Liver (tissue), 9 donors: ENCODE data around the gene MAT2B. TPM values are rescaled to one million over a fixed set of nuclear protein-coding genes. Genes with fewer than 3 reads are reported as not detected.

Experiments used
- DNase-seq: peaks from one replicate; pipeline ENCODE4 v3.0.0-alpha.2; 2017; ENCODE audit warnings: low spot score
- H3K27ac ChIP-seq, 2 donors: one replicate each; pipeline ENCODE4 v1.7.0; 2013; ENCODE audit warnings: inconsistent platforms in 2 of 2, low read length in 2 of 2, control low read depth in 1 of 2, low read depth in 1 of 2, mild to moderate bottlenecking in 1 of 2
- H3K27me3 ChIP-seq, 4 donors: one replicate each; pipeline versions ENCODE4 v1.6.1 to v1.7.0; 2013; ENCODE audit warnings: low read length in 3 of 4, inconsistent platforms in 1 of 4, mild to moderate bottlenecking in 1 of 4, moderate library complexity in 1 of 4; ENCODE audit not compliant: control insufficient read depth in 4 of 4, insufficient read depth in 4 of 4
- H3K36me3 ChIP-seq, 4 donors: one replicate each; pipeline versions ENCODE4 v1.6.1 to v1.7.0; 2013; ENCODE audit warnings: low read length in 3 of 4, mild to moderate bottlenecking in 3 of 4, low read depth in 1 of 4, moderate library complexity in 1 of 4; ENCODE audit not compliant: control insufficient read depth in 4 of 4, insufficient read depth in 3 of 4
- H3K4me1 ChIP-seq, 4 donors: one replicate each; pipeline versions ENCODE4 v1.6.1 to v1.7.0; 2013; ENCODE audit warnings: low read length in 3 of 4, mild to moderate bottlenecking in 3 of 4, moderate library complexity in 1 of 4; ENCODE audit not compliant: control insufficient read depth in 4 of 4, insufficient read depth in 4 of 4
- H3K4me3 ChIP-seq, 3 donors: one replicate each; pipeline versions ENCODE4 v1.6.1 to v1.7.0; 2013; ENCODE audit warnings: low read length in 3 of 3, control low read depth in 1 of 3, low read depth in 1 of 3, mild to moderate bottlenecking in 1 of 3
- H3K9ac ChIP-seq, 2 donors: one replicate each; pipeline ENCODE4 v1.7.0; 2013; ENCODE audit warnings: low read length in 2 of 2, mild to moderate bottlenecking in 2 of 2, moderate library complexity in 2 of 2, control low read depth in 1 of 2, low read depth in 1 of 2
- H3K9me3 ChIP-seq, 4 donors: one replicate each; pipeline versions ENCODE4 v1.6.1 to v1.7.0; 2013; ENCODE audit warnings: low read length in 3 of 4; ENCODE audit not compliant: control insufficient read depth in 4 of 4
- EGR1 ChIP-seq, 2 donors: IDR thresholded peaks; 2 replicates each; pipeline ENCODE4 v1.6.1; 2016 to 2018; ENCODE audit warnings: antibody characterized with exemption in 2 of 2, low read depth in 2 of 2
- FOXA1 ChIP-seq: IDR thresholded peaks from 2 replicates; pipeline ENCODE4 v1.6.1; 2016; ENCODE audit warnings: antibody characterized with exemption
- FOXA2 ChIP-seq: IDR thresholded peaks from 2 replicates; pipeline ENCODE4 v1.6.1; 2016; ENCODE audit warnings: antibody characterized with exemption
- GABPA ChIP-seq, 2 donors: IDR thresholded peaks in 1 of 2; conservative IDR thresholded peaks in 1 of 2; 2 replicates each; pipeline ENCODE4 v1.6.1; 2016; ENCODE audit warnings: antibody characterized with exemption in 2 of 2, mild to moderate bottlenecking in 1 of 2, moderate library complexity in 1 of 2
- HNF4A ChIP-seq, 2 donors: conservative IDR thresholded peaks; 2 replicates each; pipeline ENCODE4 v1.6.1; 2016; ENCODE audit warnings: antibody characterized with exemption in 2 of 2, mild to moderate bottlenecking in 2 of 2
- HNF4G ChIP-seq: IDR thresholded peaks from 2 replicates; pipeline ENCODE4 v1.6.1; 2016; ENCODE audit warnings: antibody characterized with exemption
- JUND ChIP-seq, 2 donors: IDR thresholded peaks; 2 replicates each; pipeline ENCODE4 v1.6.1; 2016; ENCODE audit warnings: antibody characterized with exemption in 2 of 2
- NR2F2 ChIP-seq: IDR thresholded peaks from 2 replicates; pipeline ENCODE4 v1.6.1; 2016; ENCODE audit warnings: antibody characterized with exemption
- RAD21 ChIP-seq, 2 donors: IDR thresholded peaks; 2 replicates each; pipeline ENCODE4 v1.6.1; 2016; ENCODE audit warnings: antibody characterized with exemption in 2 of 2, mild to moderate bottlenecking in 2 of 2
- RXRA ChIP-seq, 2 donors: IDR thresholded peaks; 2 replicates each; pipeline ENCODE4 v1.6.1; 2017 to 2018; ENCODE audit warnings: antibody characterized with exemption in 2 of 2, mild to moderate bottlenecking in 1 of 2
- SP1 ChIP-seq: IDR thresholded peaks from 2 replicates; pipeline ENCODE4 v1.6.1; 2018; ENCODE audit warnings: antibody characterized with exemption, mild to moderate bottlenecking
- TAF1 ChIP-seq: conservative IDR thresholded peaks from 2 replicates; pipeline ENCODE4 v1.6.1; 2016; ENCODE audit warnings: antibody characterized with exemption, mild to moderate bottlenecking
- YY1 ChIP-seq: IDR thresholded peaks from 2 replicates; pipeline ENCODE4 v1.6.1; 2016; ENCODE audit warnings: antibody characterized with exemption, mild to moderate bottlenecking
- WGBS: extraction: QIAGEN DNeasy Blood & Tissue Kit; methylation state at CpG from one replicate; pipeline ENCODE4 v1.1.7; 2013; 5-methylcytosine and 5-hydroxymethylcytosine counted together
- polyA plus RNA-seq, 2 donors: library from polyadenylated mRNA; stranded (reverse) in 1 of 2; unstranded in 1 of 2; fragments of 200-250 nt in 1 of 2; fragments of >200 nt in 1 of 2; fragmentation: Nextera tagmentation in 1 of 2; extraction: Ambion mirVana in 1 of 2; gene quantifications; one replicate each; pipeline versions ENCODE4 v1.2.1 to v1.2.3, GENCODE V29; 2013 to 2015
- total RNA-seq, 2 donors: library from RNA; depleted of rRNA; stranded (reverse); fragments of >200 nt; gene quantifications; one replicate each; pipeline ENCODE4 v1.2.3, GENCODE V29; 2014
- TF ChIP-seq, protein P1 (sequence below): IDR thresholded peaks from 2 replicates; pipeline ENCODE4 v1.6.1; 2016; ENCODE audit warnings: antibody characterized with exemption
- TF ChIP-seq, protein P2 (sequence below): fragments of 150-350 bp; IDR thresholded peaks from 2 replicates; pipeline ENCODE4 v1.5.1; 2017; ENCODE audit warnings: improper control_type of control experiment, low read depth, low read length; ENCODE audit not compliant: missing input control
- TF ChIP-seq, protein P3 (sequence below): IDR thresholded peaks from 2 replicates; pipeline ENCODE4 v1.6.1; 2016; ENCODE audit warnings: antibody characterized with exemption
- TF ChIP-seq, protein P4 (sequence below): IDR thresholded peaks from 2 replicates; pipeline ENCODE4 v1.6.1; 2016; ENCODE audit warnings: antibody characterized with exemption
- TF ChIP-seq, protein P5 (sequence below): IDR thresholded peaks from 2 replicates; pipeline ENCODE4 v1.6.1; 2016; ENCODE audit warnings: antibody characterized with exemption, mild to moderate bottlenecking
- donor health status: healthy.
- donor health status: healthy.
- donor health status: healthy.
- donor health status: healthy.
- donor health status: healthy.

MAT2B gene
- total and polyA plus RNA-seq, 4 donors = 21.3 to 41.3 (median 25.0) TPM

DNA sequence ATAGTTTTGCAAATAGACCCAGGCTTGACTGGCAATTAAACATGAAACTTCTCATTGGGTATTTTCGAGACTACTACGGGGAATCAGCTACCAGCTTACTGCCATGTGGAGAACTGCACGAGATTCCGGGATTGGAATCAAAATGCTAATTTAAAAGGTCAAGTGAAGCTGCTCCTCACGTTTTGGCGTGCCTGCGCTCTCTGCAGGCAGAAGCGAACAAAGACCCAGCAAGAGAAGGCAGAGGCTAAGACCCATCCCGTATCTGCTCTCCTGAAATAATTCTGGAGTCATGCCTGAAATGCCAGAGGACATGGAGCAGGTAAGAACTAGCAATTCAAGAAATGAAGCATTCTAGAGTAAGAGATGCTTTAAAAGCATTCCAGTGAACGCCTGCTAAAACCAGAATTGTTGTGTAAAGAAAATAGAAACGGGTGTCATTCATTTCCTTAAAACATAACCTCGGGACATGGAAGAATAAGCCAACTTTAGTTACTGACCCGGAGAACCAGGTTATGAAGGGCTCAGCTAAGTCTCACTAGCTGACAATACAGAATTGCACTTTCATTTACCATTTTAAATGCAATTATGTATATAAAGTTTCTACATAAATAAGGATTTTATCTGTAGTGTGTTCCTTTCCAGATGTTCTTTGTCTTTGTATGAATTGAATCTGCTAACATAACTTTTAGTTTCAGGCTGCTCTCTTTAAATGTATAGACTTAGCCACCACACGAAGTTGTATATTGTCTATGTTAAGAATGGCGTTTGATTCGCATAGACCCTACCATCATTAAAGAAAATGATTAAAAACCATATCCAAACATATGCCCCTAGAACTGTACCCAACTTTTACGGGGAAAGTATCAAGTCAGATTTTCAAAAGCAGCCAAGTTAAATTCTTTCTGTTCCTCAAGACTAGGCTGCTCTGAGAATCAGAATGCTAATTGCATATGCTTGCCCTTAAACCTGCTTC lies 2.0 kb upstream of the MAT2B start (continued):
- TF ChIP-seq, protein P1, sequence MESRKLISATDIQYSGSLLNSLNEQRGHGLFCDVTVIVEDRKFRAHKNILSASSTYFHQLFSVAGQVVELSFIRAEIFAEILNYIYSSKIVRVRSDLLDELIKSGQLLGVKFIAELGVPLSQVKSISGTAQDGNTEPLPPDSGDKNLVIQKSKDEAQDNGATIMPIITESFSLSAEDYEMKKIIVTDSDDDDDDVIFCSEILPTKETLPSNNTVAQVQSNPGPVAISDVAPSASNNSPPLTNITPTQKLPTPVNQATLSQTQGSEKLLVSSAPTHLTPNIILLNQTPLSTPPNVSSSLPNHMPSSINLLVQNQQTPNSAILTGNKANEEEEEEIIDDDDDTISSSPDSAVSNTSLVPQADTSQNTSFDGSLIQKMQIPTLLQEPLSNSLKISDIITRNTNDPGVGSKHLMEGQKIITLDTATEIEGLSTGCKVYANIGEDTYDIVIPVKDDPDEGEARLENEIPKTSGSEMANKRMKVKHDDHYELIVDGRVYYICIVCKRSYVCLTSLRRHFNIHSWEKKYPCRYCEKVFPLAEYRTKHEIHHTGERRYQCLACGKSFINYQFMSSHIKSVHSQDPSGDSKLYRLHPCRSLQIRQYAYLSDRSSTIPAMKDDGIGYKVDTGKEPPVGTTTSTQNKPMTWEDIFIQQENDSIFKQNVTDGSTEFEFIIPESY = no peak
- TF ChIP-seq GABPA (IDR thresholded peaks at IDR 0.05 in 1 of 2, conservative IDR thresholded peaks at IDR 0.05 in 1 of 2) (no peak), SP1 (peak; percentile 65), EGR1 (IDR thresholded peaks at IDR 0.05; ENCODE audit: low read depth in 2 of 2) (no peak), RAD21 (IDR thresholded peaks at IDR 0.05) (peak; percentile 70 to 73), NR2F2 (peak; percentile 79)
- TF ChIP-seq, protein P2, sequence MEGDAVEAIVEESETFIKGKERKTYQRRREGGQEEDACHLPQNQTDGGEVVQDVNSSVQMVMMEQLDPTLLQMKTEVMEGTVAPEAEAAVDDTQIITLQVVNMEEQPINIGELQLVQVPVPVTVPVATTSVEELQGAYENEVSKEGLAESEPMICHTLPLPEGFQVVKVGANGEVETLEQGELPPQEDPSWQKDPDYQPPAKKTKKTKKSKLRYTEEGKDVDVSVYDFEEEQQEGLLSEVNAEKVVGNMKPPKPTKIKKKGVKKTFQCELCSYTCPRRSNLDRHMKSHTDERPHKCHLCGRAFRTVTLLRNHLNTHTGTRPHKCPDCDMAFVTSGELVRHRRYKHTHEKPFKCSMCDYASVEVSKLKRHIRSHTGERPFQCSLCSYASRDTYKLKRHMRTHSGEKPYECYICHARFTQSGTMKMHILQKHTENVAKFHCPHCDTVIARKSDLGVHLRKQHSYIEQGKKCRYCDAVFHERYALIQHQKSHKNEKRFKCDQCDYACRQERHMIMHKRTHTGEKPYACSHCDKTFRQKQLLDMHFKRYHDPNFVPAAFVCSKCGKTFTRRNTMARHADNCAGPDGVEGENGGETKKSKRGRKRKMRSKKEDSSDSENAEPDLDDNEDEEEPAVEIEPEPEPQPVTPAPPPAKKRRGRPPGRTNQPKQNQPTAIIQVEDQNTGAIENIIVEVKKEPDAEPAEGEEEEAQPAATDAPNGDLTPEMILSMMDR = peak; percentile 26

DNA sequence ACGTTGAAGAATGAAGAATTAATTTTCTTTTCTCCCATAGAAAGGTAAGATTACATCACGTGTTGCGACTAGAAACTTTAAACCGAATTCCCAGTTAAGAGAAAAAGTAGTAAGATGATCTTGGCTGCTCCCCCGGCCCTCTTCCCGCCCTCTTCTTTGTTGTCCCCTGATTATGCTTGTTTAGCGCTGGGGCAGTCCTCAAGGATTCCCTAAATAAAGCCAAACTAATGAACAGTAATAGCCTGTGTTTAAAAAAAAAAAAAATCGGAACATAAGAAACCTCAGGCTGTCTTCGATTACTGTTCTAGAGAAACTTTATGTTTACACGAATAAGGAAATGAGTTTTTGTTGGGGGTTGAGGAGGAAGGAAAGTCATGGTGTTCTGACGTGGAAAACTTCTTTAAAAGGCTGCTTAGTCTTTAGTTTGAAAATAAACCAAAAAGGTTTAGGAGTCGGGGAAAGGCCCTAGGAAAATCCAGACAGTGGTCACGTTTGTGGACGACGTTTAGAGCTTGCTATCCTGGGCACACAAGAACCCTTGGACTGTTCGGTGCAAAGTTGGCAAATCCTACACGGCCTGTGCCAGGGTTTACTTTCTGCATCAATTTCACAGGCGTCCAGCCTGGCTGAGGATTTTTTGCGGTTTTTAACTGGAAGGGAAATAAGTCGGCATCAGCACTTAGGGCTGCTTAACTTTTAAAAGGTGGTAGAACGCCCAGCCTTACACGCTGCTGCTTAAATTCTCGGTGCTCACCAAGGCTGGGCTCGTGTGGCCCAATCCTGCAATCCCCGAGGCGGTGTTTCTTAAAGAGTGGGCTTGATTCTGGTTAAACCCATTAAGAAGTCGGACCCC lies 1.1 kb upstream of the MAT2B start:
- Histone ChIP-seq H3K36me3 (no peaks in the 10 kb centered on the region), H3K4me1 (peaks cover 7 to 56% (median 44%) of the 10 kb centered on the region in 4 donors), H3K4me3 (peak overlapping the region; percentile 51 to 98 (median 65)), H3K9ac (peak overlapping the region; percentile 64 to 85), H3K27ac (peak overlapping the region; percentile 95 to 99), H3K27me3 (no peaks in the 10 kb centered on the region), H3K9me3 (no peaks in the 10 kb centered on the region)
- TF ChIP-seq FOXA2 (no peak), EGR1 (IDR thresholded peaks at IDR 0.05; ENCODE audit: low read depth in 2 of 2) (no peak), RAD21 (IDR thresholded peaks at IDR 0.05) (no peak), FOXA1 (no peak), JUND (IDR thresholded peaks at IDR 0.05) (peak; percentile 17 to 35), SP1 (peak; percentile 87), YY1 (no peak), RXRA (IDR thresholded peaks at IDR 0.05) (peak; percentile 53 to 56), GABPA (IDR thresholded peaks at IDR 0.05 in 1 of 2, conservative IDR thresholded peaks at IDR 0.05 in 1 of 2) (no peak), TAF1 (no peak), NR2F2 (peak; percentile 44), HNF4A (conservative IDR thresholded peaks at IDR 0.05) (peak; percentile 93 to 96), HNF4G (peak; percentile 82)
- TF ChIP-seq, protein P3, sequence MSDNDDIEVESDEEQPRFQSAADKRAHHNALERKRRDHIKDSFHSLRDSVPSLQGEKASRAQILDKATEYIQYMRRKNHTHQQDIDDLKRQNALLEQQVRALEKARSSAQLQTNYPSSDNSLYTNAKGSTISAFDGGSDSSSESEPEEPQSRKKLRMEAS = peak; percentile 59
- TF ChIP-seq, protein P4, sequence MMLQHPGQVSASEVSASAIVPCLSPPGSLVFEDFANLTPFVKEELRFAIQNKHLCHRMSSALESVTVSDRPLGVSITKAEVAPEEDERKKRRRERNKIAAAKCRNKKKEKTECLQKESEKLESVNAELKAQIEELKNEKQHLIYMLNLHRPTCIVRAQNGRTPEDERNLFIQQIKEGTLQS = no peak
- TF ChIP-seq, protein P5, sequence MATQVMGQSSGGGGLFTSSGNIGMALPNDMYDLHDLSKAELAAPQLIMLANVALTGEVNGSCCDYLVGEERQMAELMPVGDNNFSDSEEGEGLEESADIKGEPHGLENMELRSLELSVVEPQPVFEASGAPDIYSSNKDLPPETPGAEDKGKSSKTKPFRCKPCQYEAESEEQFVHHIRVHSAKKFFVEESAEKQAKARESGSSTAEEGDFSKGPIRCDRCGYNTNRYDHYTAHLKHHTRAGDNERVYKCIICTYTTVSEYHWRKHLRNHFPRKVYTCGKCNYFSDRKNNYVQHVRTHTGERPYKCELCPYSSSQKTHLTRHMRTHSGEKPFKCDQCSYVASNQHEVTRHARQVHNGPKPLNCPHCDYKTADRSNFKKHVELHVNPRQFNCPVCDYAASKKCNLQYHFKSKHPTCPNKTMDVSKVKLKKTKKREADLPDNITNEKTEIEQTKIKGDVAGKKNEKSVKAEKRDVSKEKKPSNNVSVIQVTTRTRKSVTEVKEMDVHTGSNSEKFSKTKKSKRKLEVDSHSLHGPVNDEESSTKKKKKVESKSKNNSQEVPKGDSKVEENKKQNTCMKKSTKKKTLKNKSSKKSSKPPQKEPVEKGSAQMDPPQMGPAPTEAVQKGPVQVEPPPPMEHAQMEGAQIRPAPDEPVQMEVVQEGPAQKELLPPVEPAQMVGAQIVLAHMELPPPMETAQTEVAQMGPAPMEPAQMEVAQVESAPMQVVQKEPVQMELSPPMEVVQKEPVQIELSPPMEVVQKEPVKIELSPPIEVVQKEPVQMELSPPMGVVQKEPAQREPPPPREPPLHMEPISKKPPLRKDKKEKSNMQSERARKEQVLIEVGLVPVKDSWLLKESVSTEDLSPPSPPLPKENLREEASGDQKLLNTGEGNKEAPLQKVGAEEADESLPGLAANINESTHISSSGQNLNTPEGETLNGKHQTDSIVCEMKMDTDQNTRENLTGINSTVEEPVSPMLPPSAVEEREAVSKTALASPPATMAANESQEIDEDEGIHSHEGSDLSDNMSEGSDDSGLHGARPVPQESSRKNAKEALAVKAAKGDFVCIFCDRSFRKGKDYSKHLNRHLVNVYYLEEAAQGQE = peak; percentile 52
- TF ChIP-seq, protein P2 = no peak
- TF ChIP-seq, protein P1 = no peak
- WGBS = 3% methylated on average over 27 of the region's 27 CpGs
- DNase-seq = peak; percentile 46
